Lower leg skin (tissue), 3 donors: Measurements from ENCODE around the gene PDZRN3.

Experiments used
- POLR2A ChIP-seq, 2 donors: fragments of 450-650 bp; IDR thresholded peaks; one replicate each; pipeline ENCODE4 v1.6.1; 2016 to 2017; ENCODE audit warnings: antibody characterized with exemption in 2 of 2, mild to moderate bottlenecking in 1 of 2, moderate library complexity in 1 of 2
- TF ChIP-seq, protein P1 (sequence below), 3 donors: fragments of 450-650 bp; IDR thresholded peaks; one replicate each; pipeline ENCODE4 v1.5.1; 2016; ENCODE audit warnings: antibody characterized with exemption in 3 of 3, mild to moderate bottlenecking in 3 of 3, moderate library complexity in 2 of 3

DNA sequence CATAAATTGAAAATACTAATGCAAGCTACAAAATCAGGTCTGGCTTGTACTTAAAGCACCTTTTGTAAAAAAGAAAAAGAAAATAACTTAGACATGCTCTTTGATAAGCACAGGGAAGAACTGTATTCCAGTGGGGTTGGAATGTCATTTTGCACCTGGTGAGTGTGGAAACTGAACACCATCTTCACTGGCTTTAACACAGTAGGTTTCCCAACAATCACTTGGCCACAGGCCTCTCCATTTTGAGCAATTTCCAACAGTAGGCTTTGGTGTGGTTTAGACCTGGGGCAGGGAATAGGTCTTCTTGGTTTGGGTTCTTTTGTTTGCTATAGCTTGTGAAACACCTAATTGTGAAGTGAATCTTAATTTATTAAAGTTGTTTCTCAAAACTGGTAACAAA, 18.9 kb downstream of the PDZRN3 start:
- TF ChIP-seq, protein P1, sequence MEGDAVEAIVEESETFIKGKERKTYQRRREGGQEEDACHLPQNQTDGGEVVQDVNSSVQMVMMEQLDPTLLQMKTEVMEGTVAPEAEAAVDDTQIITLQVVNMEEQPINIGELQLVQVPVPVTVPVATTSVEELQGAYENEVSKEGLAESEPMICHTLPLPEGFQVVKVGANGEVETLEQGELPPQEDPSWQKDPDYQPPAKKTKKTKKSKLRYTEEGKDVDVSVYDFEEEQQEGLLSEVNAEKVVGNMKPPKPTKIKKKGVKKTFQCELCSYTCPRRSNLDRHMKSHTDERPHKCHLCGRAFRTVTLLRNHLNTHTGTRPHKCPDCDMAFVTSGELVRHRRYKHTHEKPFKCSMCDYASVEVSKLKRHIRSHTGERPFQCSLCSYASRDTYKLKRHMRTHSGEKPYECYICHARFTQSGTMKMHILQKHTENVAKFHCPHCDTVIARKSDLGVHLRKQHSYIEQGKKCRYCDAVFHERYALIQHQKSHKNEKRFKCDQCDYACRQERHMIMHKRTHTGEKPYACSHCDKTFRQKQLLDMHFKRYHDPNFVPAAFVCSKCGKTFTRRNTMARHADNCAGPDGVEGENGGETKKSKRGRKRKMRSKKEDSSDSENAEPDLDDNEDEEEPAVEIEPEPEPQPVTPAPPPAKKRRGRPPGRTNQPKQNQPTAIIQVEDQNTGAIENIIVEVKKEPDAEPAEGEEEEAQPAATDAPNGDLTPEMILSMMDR (IDR thresholded peaks at IDR 0.05), result no peak
- TF ChIP-seq POLR2A (IDR thresholded peaks at IDR 0.05), result no peak
